GM23338 (cell line): ENCODE results near the gene ANO6. TPM values are rescaled to one million over a fixed set of nuclear protein-coding genes. Genes with fewer than 3 reads are reported as not detected.

Source experiments
- ATAC-seq: fragments of 200-7000 bp; cut with Tn5 transposase; 3 replicates; pipeline ENCODE4 v1.9.1; 2020
- DNase-seq: peaks from one replicate; pipeline ENCODE4 v3.0.0-alpha.2; 2015; ENCODE audit warnings: low spot score
- H2AFZ ChIP-seq: fragments of 200-600 bp; sonication (generic); 2 replicates; pipeline ENCODE4 v1.8.0; 2016; ENCODE audit warnings: antibody characterized with exemption, mild to moderate bottlenecking, moderate library complexity
- H3F3A ChIP-seq: fragments of 200-600 bp; sonication (generic); replicated peaks from 2 replicates; pipeline ENCODE4 v1.8.0; 2017; ENCODE audit warnings: antibody characterized with exemption, mixed run types, low read depth
- H3K27ac ChIP-seq: fragments of 200-600 bp; sonication (generic); 2 replicates; pipeline ENCODE4 v1.6.1; 2016; ENCODE audit warnings: low read depth
- H3K27me3 ChIP-seq: fragments of 200-600 bp; sonication (generic); 2 replicates; pipeline ENCODE4 v1.8.0; 2016; ENCODE audit warnings: mild to moderate bottlenecking, mixed run types, moderate library complexity; ENCODE audit not compliant: insufficient read depth
- H3K36me3 ChIP-seq: fragments of 200-600 bp; sonication (generic); 2 replicates; pipeline ENCODE4 v1.8.0; 2016; ENCODE audit warnings: mild to moderate bottlenecking; ENCODE audit not compliant: insufficient read depth
- H3K4me1 ChIP-seq: fragments of 200-600 bp; sonication (generic); 2 replicates; pipeline ENCODE4 v1.8.0; 2016; ENCODE audit warnings: mild to moderate bottlenecking, moderate library complexity; ENCODE audit not compliant: insufficient read depth
- H3K4me2 ChIP-seq: fragments of 200-600 bp; sonication (generic); 2 replicates; pipeline ENCODE4 v1.7.1; 2017; ENCODE audit warnings: mixed run types
- H3K4me3 ChIP-seq: fragments of 200-600 bp; sonication (generic); 2 replicates; pipeline ENCODE4 v1.6.1; 2016; ENCODE audit warnings: mixed run types
- H3K79me2 ChIP-seq: fragments of 200-600 bp; sonication (generic); replicated peaks from 2 replicates; pipeline ENCODE4 v1.8.0; 2017; ENCODE audit warnings: mild to moderate bottlenecking; ENCODE audit not compliant: insufficient read depth
- H3K9me2 ChIP-seq: fragments of 200-600 bp; sonication (generic); 2 replicates; pipeline ENCODE4 v1.8.0; 2017; ENCODE audit not compliant: insufficient read depth
- H4K20me1 ChIP-seq: fragments of 200-600 bp; sonication (generic); replicated peaks from 2 replicates; pipeline ENCODE4 v1.8.0; 2017; ENCODE audit warnings: mild to moderate bottlenecking; ENCODE audit not compliant: insufficient read depth
- H3K27ac Mint-ChIP-seq: 2 replicates; pipeline ENCODE4 v1.8.0; 2020; ENCODE audit warnings: inconsistent platforms, mild to moderate bottlenecking, moderate library complexity, mixed read lengths
- H3K27me3 Mint-ChIP-seq: 3 replicates; pipeline ENCODE4 v1.8.0; 2022; ENCODE audit warnings: low read depth, mild to moderate bottlenecking, moderate library complexity, mixed read lengths, inconsistent platforms; ENCODE audit not compliant: insufficient read depth, poor library complexity
- H3K36me3 Mint-ChIP-seq: 3 replicates; pipeline ENCODE4 v1.8.0; 2021; ENCODE audit warnings: low read depth, mild to moderate bottlenecking, inconsistent platforms, moderate library complexity, mixed read lengths
- H3K4me1 Mint-ChIP-seq: 3 replicates; pipeline ENCODE4 v1.8.0; 2020; ENCODE audit warnings: mild to moderate bottlenecking, inconsistent platforms, mixed read lengths
- H3K4me3 Mint-ChIP-seq: 3 replicates; pipeline ENCODE4 v1.8.0; 2021; ENCODE audit warnings: moderate library complexity, mild to moderate bottlenecking, inconsistent platforms, mixed read lengths
- H3K9me3 Mint-ChIP-seq: 3 replicates; pipeline ENCODE4 v1.8.0; 2020; ENCODE audit warnings: moderate library complexity, mild to moderate bottlenecking, inconsistent platforms, mixed read lengths
- CREB1 ChIP-seq: fragments of 250-450 bp; sonication (Bioruptor Pico); IDR thresholded peaks from 2 replicates; pipeline ENCODE4 v1.5.0; 2020; ENCODE audit warnings: low read depth, mild to moderate bottlenecking, moderate library complexity
- CTCF ChIP-seq, 2 experiments: fragments of 200-600 bp in 1 of 2; sonication (generic) in 1 of 2; conservative IDR thresholded peaks; 2 replicates each; pipeline versions ENCODE4 v1.5.1 to v1.6.1; 2016 to 2017; ENCODE audit warnings: antibody characterized with exemption in 2 of 2, low read depth in 2 of 2, mild to moderate bottlenecking in 2 of 2, moderate library complexity in 1 of 2
- ETS1 ChIP-seq: IDR thresholded peaks from 2 replicates; pipeline ENCODE4 v1.6.1; 2016; ENCODE audit warnings: antibody characterized with exemption
- EZH2phosphoT487 ChIP-seq: fragments of 200-600 bp; sonication (generic); IDR thresholded peaks from one replicate; pipeline ENCODE4 v1.8.1; 2018; ENCODE audit warnings: antibody characterized with exemption; ENCODE audit not compliant: unreplicated experiment
- JUNB ChIP-seq: IDR thresholded peaks from one replicate; pipeline ENCODE4 v1.6.1; 2016; ENCODE audit warnings: antibody characterized with exemption; ENCODE audit not compliant: unreplicated experiment
- NANOG ChIP-seq: IDR thresholded peaks from 2 replicates; pipeline ENCODE4 v1.6.1; 2016; ENCODE audit warnings: antibody characterized with exemption, borderline replicate concordance
- POLR2AphosphoS5 ChIP-seq: IDR thresholded peaks from 2 replicates; pipeline ENCODE4 v1.6.1; 2016; ENCODE audit warnings: antibody characterized with exemption, low read depth
- REST ChIP-seq: IDR thresholded peaks from one replicate; pipeline ENCODE4 v1.6.1; 2018; ENCODE audit warnings: antibody characterized with exemption; ENCODE audit not compliant: unreplicated experiment
- STAT1 ChIP-seq: IDR thresholded peaks from one replicate; pipeline ENCODE4 v1.6.1; 2016; ENCODE audit warnings: antibody characterized with exemption; ENCODE audit not compliant: unreplicated experiment
- ZNF114 ChIP-seq: fragments of 250-450 bp; sonication (Bioruptor Pico); IDR thresholded peaks from 2 replicates; pipeline ENCODE4 v1.5.0; 2020; ENCODE audit warnings: mild to moderate bottlenecking, moderate library complexity
- ZNF331 ChIP-seq: fragments of 250-450 bp; sonication (Bioruptor Pico); IDR thresholded peaks from 2 replicates; pipeline ENCODE4 v1.5.0; 2020; ENCODE audit warnings: low read depth, mild to moderate bottlenecking, moderate library complexity
- ZNF462 ChIP-seq: fragments of 250-450 bp; sonication (Bioruptor Pico); IDR thresholded peaks from 2 replicates; pipeline ENCODE4 v1.5.0; 2020; ENCODE audit warnings: mild to moderate bottlenecking, moderate library complexity
- polyA plus RNA-seq: library from polyadenylated mRNA; unstranded; fragments of >200 nt; fragmentation: Nextera tagmentation; extraction: Ambion mirVana; gene quantifications from 2 replicates; pipeline ENCODE4 v1.2.1, GENCODE V29; 2016
- total RNA-seq: library from RNA; depleted of rRNA; stranded (reverse); fragments of >200 nt; shearing (Covaris generic); gene quantifications from 2 replicates; pipeline ENCODE4 v1.2.3, GENCODE V29; 2014

The ANO6 gene
- total and polyA plus RNA-seq, 2 experiments from 2014 or later: 21.1 to 48.9 TPM

- no peak overlapping the region for H3K4me2 ChIP-seq
- no peaks in the 10 kb centered on the region for H3K27me3 ChIP-seq
- no peak for TF ChIP-seq CREB1 (CRISPR knock-in tag)
- no peak for TF ChIP-seq CTCF (conservative IDR thresholded peaks at IDR 0.05; ENCODE audit: low read depth in 2 of 2)
- TF ChIP-seq ZNF462 (CRISPR knock-in tag): no peak
- no peak for TF ChIP-seq ZNF114 (CRISPR knock-in tag)
- TF ChIP-seq JUNB: no peak
- TF ChIP-seq ETS1: no peak
- TF ChIP-seq STAT1: no peak
- no peak for TF ChIP-seq NANOG
- TF ChIP-seq POLR2AphosphoS5: no peak
- TF ChIP-seq ZNF331: no peak
- TF ChIP-seq REST: no peak
- no peak for TF ChIP-seq EZH2phosphoT487
- H3K4me1 ChIP-seq: peaks cover 13% of the 10 kb centered on the region
- H3K79me2 ChIP-seq: no peaks in the 10 kb centered on the region
- no peaks in the 10 kb centered on the region for H3F3A ChIP-seq
- no peaks in the 10 kb centered on the region for H4K20me1 ChIP-seq
- no peak overlapping the region for H2AFZ ChIP-seq
- H3K9me3 Mint-ChIP-seq: peaks cover 2% of the 10 kb centered on the region; the same call in 1 of the 3 replicates
- H3K27ac ChIP-seq: no peak overlapping the region
- no peak overlapping the region for H3K4me3 ChIP-seq
- 0 out of 2 replicates have a peak, but pooled peaks cover 5% of the 10 kb centered on the region for H3K36me3 ChIP-seq
- no peak for ATAC-seq
- H3K27ac Mint-ChIP-seq: 0 out of 2 replicates have a peak overlapping the region, but pooled peaks have one; percentile 7
- H3K4me3 Mint-ChIP-seq: no peak overlapping the region
- DNase-seq: no peak
- peaks cover 5% of the 10 kb centered on the region for H3K27me3 Mint-ChIP-seq
- peaks cover 11% of the 10 kb centered on the region for H3K4me1 Mint-ChIP-seq
- H3K9me2 ChIP-seq: no peaks in the 10 kb centered on the region
- peaks cover 38% of the 10 kb centered on the region for H3K36me3 Mint-ChIP-seq
Measured at GRCh38 chr12:45355730-45356129, 139.8 kb downstream of the ANO6 start.
